ENCODE measurements around the gene MED29. TPM values are rescaled to one million over a fixed set of nuclear protein-coding genes. Genes with fewer than 3 reads are reported as not detected.

The MED29 gene
- total RNA-seq, 1 experiment from 2014 or later, result 42.9 TPM

DNA sequence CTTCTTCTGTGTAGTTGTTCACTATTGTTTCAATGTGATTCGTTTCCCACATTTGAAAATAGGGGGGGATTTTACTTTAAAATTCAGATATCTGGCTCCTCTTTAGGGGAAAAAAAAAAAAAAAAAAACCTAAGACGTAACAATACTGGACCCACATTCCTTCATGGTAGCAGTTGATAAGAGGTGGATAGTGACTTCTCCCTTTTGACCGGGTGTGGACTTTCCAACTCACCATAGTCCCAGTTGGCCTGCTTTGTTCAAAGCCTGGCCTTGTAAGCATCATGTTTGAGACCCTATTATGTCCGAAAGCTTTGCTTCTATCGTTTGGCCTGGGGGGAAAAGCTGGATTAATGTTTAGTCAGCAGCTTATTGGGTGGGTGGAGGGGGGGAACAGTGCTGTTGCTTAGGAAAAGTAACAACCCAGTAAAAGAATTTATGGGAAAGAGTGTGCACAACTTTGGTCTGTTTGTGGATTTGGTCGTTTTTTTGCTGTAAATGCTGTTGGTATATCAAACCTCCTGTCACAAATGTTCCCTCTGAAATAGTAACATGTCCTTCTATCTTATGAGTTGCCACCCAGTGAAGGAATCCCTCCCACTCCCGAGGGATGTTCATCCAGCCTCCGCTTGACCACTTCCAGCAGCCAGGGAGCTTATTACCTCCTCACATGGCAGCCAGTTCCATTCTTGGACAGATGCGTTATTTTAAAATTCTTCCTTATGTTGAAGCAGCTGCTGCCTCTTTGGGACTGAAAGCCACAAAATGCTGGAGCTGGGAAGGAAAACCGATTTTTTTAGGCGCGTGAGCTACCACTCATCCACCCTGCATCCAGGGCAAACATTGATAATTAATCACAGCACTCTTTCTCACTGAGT lies 38.6 kb upstream of the MED29 start:
- ChIA-PET POLR2A (no interaction called here), CTCF (interaction anchor here (0.6 kb wide), 2 partner anchors 45 to 122 kb away, joined by 3 read pairs; no protein-coding TSS in a partner anchor)
- peaks cover 53% of the 10 kb centered on the region for H3K36me3 Mint-ChIP-seq

DNA sequence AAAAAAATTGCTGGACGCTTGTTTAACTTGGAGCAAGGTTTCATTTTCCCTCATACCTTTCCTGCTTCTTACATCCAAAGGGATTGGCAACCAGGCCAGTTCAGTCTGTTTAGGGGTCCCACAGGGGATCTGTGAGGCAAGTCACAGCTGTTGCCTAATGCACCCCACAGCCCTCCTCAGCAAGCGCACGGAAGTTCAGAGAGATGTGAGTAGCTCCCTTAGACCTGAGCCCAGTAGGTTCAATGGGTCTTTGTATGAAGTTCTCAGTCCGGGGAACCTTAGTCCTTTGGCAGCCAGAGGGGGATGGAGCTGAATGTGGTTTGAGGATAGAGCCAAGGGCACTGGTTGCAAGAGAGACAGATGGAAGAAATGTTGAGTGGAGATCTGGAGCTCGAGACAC lies 35.9 kb upstream of the MED29 start:
- CTCF ChIA-PET, result interaction anchor here (0.8 kb wide), 2 partner anchors 27 to 43 kb away, joined by 3 read pairs; no protein-coding TSS in a partner anchor
- H3K4me3 Mint-ChIP-seq, result no peak overlapping the region
- no peaks in the 10 kb centered on the region for H3K27me3 Mint-ChIP-seq (ENCODE audit: low read depth)
- H3K36me3 Mint-ChIP-seq, result peaks cover 65% of the 10 kb centered on the region
- no peak overlapping the region; the same call in 1 of the 2 replicates for H3K27ac Mint-ChIP-seq
- DNase-seq (ENCODE audit: low spot score) (no peak), ATAC-seq (no peak)
- POLR2A ChIA-PET, result no interaction called here
- H3K9me3 Mint-ChIP-seq, result no peaks in the 10 kb centered on the region
- H3K4me1 Mint-ChIP-seq, result no peaks in the 10 kb centered on the region
- TF ChIP-seq ZNF671 (CRISPR knock-in tag; IDR thresholded peaks at IDR 0.05), result no peak
- no peak for TF ChIP-seq FOXK1 (CRISPR knock-in tag; IDR thresholded peaks at IDR 0.05)
- TF ChIP-seq CREB1 (CRISPR knock-in tag; IDR thresholded peaks at IDR 0.05), result no peak
- TF ChIP-seq, protein P1, sequence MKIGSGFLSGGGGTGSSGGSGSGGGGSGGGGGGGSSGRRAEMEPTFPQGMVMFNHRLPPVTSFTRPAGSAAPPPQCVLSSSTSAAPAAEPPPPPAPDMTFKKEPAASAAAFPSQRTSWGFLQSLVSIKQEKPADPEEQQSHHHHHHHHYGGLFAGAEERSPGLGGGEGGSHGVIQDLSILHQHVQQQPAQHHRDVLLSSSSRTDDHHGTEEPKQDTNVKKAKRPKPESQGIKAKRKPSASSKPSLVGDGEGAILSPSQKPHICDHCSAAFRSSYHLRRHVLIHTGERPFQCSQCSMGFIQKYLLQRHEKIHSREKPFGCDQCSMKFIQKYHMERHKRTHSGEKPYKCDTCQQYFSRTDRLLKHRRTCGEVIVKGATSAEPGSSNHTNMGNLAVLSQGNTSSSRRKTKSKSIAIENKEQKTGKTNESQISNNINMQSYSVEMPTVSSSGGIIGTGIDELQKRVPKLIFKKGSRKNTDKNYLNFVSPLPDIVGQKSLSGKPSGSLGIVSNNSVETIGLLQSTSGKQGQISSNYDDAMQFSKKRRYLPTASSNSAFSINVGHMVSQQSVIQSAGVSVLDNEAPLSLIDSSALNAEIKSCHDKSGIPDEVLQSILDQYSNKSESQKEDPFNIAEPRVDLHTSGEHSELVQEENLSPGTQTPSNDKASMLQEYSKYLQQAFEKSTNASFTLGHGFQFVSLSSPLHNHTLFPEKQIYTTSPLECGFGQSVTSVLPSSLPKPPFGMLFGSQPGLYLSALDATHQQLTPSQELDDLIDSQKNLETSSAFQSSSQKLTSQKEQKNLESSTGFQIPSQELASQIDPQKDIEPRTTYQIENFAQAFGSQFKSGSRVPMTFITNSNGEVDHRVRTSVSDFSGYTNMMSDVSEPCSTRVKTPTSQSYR (CRISPR knock-in tag; IDR thresholded peaks at IDR 0.05), result no peak
- TF ChIP-seq, protein P2, sequence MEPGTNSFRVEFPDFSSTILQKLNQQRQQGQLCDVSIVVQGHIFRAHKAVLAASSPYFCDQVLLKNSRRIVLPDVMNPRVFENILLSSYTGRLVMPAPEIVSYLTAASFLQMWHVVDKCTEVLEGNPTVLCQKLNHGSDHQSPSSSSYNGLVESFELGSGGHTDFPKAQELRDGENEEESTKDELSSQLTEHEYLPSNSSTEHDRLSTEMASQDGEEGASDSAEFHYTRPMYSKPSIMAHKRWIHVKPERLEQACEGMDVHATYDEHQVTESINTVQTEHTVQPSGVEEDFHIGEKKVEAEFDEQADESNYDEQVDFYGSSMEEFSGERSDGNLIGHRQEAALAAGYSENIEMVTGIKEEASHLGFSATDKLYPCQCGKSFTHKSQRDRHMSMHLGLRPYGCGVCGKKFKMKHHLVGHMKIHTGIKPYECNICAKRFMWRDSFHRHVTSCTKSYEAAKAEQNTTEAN (CRISPR knock-in tag; IDR thresholded peaks at IDR 0.05), result no peak

More for the DNA sequence above, 38.6 kb upstream of the MED29 start:
- Mint-ChIP-seq H3K27ac (no peak overlapping the region), H3K9me3 (no peaks in the 10 kb centered on the region), H3K27me3 (ENCODE audit: low read depth) (no peaks in the 10 kb centered on the region), H3K4me1 (no peaks in the 10 kb centered on the region), H3K4me3 (no peak overlapping the region)
- DNase-seq (ENCODE audit: low spot score), result no peak
- TF ChIP-seq EMX1 (CRISPR knock-in tag; IDR thresholded peaks at IDR 0.05), result no peak
- no peak for TF ChIP-seq JUN (CRISPR knock-in tag; IDR thresholded peaks at IDR 0.05)
- TF ChIP-seq GABPB1 (CRISPR knock-in tag; IDR thresholded peaks at IDR 0.05), result no peak
- no peak for TF ChIP-seq ELF4 (CRISPR knock-in tag; IDR thresholded peaks at IDR 0.05; ENCODE audit: low read depth)
- TF ChIP-seq, protein P3, sequence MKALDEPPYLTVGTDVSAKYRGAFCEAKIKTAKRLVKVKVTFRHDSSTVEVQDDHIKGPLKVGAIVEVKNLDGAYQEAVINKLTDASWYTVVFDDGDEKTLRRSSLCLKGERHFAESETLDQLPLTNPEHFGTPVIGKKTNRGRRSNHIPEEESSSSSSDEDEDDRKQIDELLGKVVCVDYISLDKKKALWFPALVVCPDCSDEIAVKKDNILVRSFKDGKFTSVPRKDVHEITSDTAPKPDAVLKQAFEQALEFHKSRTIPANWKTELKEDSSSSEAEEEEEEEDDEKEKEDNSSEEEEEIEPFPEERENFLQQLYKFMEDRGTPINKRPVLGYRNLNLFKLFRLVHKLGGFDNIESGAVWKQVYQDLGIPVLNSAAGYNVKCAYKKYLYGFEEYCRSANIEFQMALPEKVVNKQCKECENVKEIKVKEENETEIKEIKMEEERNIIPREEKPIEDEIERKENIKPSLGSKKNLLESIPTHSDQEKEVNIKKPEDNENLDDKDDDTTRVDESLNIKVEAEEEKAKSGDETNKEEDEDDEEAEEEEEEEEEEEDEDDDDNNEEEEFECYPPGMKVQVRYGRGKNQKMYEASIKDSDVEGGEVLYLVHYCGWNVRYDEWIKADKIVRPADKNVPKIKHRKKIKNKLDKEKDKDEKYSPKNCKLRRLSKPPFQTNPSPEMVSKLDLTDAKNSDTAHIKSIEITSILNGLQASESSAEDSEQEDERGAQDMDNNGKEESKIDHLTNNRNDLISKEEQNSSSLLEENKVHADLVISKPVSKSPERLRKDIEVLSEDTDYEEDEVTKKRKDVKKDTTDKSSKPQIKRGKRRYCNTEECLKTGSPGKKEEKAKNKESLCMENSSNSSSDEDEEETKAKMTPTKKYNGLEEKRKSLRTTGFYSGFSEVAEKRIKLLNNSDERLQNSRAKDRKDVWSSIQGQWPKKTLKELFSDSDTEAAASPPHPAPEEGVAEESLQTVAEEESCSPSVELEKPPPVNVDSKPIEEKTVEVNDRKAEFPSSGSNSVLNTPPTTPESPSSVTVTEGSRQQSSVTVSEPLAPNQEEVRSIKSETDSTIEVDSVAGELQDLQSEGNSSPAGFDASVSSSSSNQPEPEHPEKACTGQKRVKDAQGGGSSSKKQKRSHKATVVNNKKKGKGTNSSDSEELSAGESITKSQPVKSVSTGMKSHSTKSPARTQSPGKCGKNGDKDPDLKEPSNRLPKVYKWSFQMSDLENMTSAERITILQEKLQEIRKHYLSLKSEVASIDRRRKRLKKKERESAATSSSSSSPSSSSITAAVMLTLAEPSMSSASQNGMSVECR (CRISPR knock-in tag; IDR thresholded peaks at IDR 0.05; ENCODE audit: borderline replicate concordance), result no peak
- no peak for TF ChIP-seq SMAD3 (CRISPR knock-in tag; IDR thresholded peaks at IDR 0.05; ENCODE audit: borderline replicate concordance)
- no peak for TF ChIP-seq TCF7 (CRISPR knock-in tag; IDR thresholded peaks at IDR 0.05; ENCODE audit: low read depth)
- TF ChIP-seq, protein P4, sequence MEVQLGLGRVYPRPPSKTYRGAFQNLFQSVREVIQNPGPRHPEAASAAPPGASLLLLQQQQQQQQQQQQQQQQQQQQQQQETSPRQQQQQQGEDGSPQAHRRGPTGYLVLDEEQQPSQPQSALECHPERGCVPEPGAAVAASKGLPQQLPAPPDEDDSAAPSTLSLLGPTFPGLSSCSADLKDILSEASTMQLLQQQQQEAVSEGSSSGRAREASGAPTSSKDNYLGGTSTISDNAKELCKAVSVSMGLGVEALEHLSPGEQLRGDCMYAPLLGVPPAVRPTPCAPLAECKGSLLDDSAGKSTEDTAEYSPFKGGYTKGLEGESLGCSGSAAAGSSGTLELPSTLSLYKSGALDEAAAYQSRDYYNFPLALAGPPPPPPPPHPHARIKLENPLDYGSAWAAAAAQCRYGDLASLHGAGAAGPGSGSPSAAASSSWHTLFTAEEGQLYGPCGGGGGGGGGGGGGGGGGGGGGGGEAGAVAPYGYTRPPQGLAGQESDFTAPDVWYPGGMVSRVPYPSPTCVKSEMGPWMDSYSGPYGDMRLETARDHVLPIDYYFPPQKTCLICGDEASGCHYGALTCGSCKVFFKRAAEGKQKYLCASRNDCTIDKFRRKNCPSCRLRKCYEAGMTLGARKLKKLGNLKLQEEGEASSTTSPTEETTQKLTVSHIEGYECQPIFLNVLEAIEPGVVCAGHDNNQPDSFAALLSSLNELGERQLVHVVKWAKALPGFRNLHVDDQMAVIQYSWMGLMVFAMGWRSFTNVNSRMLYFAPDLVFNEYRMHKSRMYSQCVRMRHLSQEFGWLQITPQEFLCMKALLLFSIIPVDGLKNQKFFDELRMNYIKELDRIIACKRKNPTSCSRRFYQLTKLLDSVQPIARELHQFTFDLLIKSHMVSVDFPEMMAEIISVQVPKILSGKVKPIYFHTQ (CRISPR knock-in tag; IDR thresholded peaks at IDR 0.05), result no peak
- TF ChIP-seq, protein P5, sequence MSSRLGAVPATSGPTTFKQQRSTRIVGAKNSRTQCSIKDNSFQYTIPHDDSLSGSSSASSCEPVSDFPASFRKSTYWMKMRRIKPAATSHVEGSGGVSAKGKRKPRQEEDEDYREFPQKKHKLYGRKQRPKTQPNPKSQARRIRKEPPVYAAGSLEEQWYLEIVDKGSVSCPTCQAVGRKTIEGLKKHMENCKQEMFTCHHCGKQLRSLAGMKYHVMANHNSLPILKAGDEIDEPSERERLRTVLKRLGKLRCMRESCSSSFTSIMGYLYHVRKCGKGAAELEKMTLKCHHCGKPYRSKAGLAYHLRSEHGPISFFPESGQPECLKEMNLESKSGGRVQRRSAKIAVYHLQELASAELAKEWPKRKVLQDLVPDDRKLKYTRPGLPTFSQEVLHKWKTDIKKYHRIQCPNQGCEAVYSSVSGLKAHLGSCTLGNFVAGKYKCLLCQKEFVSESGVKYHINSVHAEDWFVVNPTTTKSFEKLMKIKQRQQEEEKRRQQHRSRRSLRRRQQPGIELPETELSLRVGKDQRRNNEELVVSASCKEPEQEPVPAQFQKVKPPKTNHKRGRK (CRISPR knock-in tag; IDR thresholded peaks at IDR 0.05; ENCODE audit: borderline replicate concordance), result no peak
- no peak for ATAC-seq

Data from WTC11 (cell line).